ENCODE results near the gene TP53I13.
A peak's percentile ranks its signal among the peaks of the same experiment; 100 is the strongest.

TP53I13 gene

DNA sequence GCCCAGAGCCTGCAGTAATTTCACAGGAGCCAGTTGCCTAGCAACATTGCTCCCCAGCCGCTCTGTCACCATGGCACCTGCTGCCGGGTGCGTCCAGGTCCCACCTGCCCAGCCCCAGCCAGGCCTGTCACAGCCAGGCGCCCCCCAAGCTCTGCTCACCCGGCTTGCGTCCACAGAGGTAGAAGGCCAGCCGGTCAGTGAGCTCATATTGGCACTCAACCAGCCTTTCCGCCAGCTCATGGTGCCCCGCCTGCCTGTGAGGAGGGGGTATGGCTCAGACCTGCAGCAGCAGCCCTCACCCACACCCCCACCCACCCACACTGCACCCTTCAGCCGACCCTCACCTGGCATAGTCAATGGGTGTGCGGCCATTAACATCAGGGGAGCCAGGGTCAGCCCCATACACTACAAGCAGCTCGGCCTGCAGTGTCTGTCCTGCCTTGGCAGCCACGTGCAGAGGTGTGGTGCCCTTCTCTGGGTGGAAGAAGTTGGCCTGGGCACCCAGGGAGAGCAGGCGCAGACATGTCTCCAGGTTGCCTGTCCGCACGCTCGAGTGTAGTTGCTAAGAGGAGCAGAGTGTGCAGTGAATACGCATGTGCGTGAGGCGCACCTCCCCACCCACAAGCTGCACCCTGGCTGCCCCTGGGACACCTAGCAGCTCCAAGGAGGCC lies 13.2 kb downstream of the TP53I13 start:
- no peak overlapping the region for H3K4me3 ChIP-seq (ENCODE audit: low read depth in 1 of 2, low read length in 2 of 2)
- no peaks in the 10 kb centered on the region for H3K27me3 ChIP-seq (ENCODE audit: control insufficient read depth in 1 of 2, insufficient read depth in 2 of 2, low read length in 2 of 2)
- no peak overlapping the region for H3K9ac ChIP-seq (ENCODE audit: low read depth in 1 of 2, low read length in 2 of 2)
- H3K4me1 ChIP-seq (ENCODE audit: control insufficient read depth in 1 of 2, insufficient read depth in 2 of 2, low read length in 2 of 2) = peaks cover 12 to 13% of the 10 kb centered on the region in 2 donors
- peaks cover 15 to 37% of the 10 kb centered on the region in 2 donors for H3K36me3 ChIP-seq (ENCODE audit: control insufficient read depth in 1 of 2, insufficient read depth in 2 of 2, low read length in 2 of 2)
- H3K27ac ChIP-seq (ENCODE audit: low read depth, low read length) = no peak overlapping the region
- no peaks in the 10 kb centered on the region for H3K9me3 ChIP-seq (ENCODE audit: control insufficient read depth in 1 of 2, low read length in 2 of 2)

DNA sequence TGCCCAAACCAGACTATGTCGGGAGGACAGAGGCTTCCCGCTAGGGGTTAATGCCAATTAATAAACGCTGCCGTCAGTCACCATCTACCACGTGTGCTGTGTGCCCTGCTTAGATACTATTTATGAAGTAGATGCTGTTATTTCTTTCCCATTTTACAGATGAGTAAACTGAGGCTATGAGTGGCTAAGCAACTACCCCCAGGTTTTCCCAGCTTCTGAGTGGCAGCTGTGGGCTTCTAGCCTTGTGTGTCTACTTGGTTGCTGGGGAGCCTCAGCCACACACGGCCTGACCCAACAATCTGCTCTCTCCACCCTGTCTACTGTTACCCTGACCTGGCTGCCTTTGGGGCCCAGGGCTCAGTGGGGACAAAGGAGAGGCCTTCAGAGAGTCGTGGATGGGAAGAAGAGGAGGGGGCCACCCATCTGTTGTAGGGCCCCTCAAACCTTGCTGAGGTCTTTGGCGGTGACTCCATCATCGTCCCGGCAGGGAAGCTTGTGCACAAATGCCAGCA lies 13.8 kb downstream of the TP53I13 start:
- Histone ChIP-seq H3K4me3 (ENCODE audit: low read depth in 1 of 2, low read length in 2 of 2) (no peak overlapping the region), H3K9ac (ENCODE audit: low read depth in 1 of 2, low read length in 2 of 2) (no peak overlapping the region), H3K27me3 (ENCODE audit: control insufficient read depth in 1 of 2, insufficient read depth in 2 of 2, low read length in 2 of 2) (no peaks in the 10 kb centered on the region), H3K36me3 (ENCODE audit: control insufficient read depth in 1 of 2, insufficient read depth in 2 of 2, low read length in 2 of 2) (peaks cover 15 to 31% of the 10 kb centered on the region in 2 donors), H3K4me1 (ENCODE audit: control insufficient read depth in 1 of 2, insufficient read depth in 2 of 2, low read length in 2 of 2) (peaks cover 12 to 19% of the 10 kb centered on the region in 2 donors), H3K27ac (ENCODE audit: low read depth, low read length) (no peak overlapping the region), H3K9me3 (ENCODE audit: control insufficient read depth in 1 of 2, low read length in 2 of 2) (no peaks in the 10 kb centered on the region)

DNA sequence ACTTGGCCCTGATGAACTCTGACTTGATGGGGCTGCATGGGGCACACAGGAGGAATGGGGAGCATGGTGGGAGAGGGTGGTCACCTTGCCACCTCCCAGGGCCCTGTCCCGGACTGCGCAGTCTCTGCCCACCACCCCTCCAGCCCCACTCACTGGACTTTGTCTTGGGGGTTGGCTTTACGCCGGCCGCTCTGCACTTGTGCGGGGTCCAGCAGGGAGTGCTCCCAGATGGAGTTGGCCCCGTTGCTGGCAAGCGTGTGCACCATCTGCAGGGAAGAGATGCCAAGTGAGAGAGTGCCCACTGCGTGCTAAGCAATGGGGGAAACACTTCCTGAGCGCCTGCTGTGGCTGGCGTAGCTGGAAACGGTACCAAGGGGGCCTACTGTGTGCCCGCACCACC lies 14.3 kb downstream of the TP53I13 start:
- Histone ChIP-seq H3K9ac (ENCODE audit: low read depth in 1 of 2, low read length in 2 of 2) (no peak overlapping the region), H3K36me3 (ENCODE audit: control insufficient read depth in 1 of 2, insufficient read depth in 2 of 2, low read length in 2 of 2) (peaks cover 14 to 26% of the 10 kb centered on the region in 2 donors), H3K9me3 (ENCODE audit: control insufficient read depth in 1 of 2, low read length in 2 of 2) (no peaks in the 10 kb centered on the region), H3K4me1 (ENCODE audit: control insufficient read depth in 1 of 2, insufficient read depth in 2 of 2, low read length in 2 of 2) (peaks cover 14 to 23% of the 10 kb centered on the region in 2 donors), H3K4me3 (ENCODE audit: low read depth in 1 of 2, low read length in 2 of 2) (no peak overlapping the region), H3K27me3 (ENCODE audit: control insufficient read depth in 1 of 2, insufficient read depth in 2 of 2, low read length in 2 of 2) (no peaks in the 10 kb centered on the region), H3K27ac (ENCODE audit: low read depth, low read length) (no peak overlapping the region)

DNA sequence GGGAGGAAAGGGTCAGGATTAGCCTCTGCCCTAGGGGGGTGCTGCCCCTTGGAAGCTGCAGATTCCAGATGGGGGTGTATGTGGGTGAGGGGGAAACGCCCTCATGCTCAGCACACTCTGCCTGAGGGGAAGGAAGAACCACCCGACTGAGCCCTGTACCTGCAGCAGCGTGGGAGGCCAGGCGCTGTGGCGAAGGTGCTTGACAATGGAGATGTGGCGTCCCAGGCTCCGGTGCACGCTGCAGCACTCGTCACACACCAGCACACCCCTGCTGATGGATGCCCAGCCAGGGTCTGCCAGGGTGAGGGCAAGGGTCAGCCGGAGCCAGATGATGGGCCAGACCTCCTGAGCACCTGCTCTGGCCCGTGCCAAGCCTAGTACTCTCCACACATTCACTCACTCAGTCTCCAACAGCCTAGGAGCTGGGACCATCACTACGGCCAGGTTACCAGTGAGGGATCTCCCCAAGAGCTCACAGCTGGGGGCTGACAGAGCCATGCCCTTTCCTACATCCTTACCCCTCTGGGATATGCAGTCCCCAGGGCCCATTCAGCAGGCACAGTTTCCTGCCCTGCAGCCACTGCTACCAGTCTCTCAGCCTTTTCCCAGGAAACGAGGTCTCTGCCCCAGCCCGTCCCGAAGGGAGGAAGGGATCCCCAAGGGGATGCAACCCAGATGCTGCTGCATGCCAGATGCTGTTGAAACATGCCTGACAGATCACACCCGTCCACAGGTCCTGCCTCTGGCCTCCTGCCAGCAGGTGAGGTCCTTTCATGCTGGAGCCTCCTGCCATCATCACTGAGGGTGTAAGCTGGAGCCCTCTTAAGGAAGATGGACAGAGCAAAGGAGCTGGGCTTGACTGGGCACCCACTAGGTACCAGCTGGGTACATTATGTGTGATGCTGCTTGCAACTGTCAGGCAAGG lies 15.1 kb downstream of the TP53I13 start:
- no peak overlapping the region for H3K27ac ChIP-seq (ENCODE audit: low read depth, low read length)
- peaks cover 23 to 31% of the 10 kb centered on the region in 2 donors for H3K4me1 ChIP-seq (ENCODE audit: control insufficient read depth in 1 of 2, insufficient read depth in 2 of 2, low read length in 2 of 2)
- no peaks in the 10 kb centered on the region for H3K27me3 ChIP-seq (ENCODE audit: control insufficient read depth in 1 of 2, insufficient read depth in 2 of 2, low read length in 2 of 2)
- H3K9ac ChIP-seq (ENCODE audit: low read depth in 1 of 2, low read length in 2 of 2) = no peak overlapping the region
- no peaks in the 10 kb centered on the region for H3K9me3 ChIP-seq (ENCODE audit: control insufficient read depth in 1 of 2, low read length in 2 of 2)
- H3K36me3 ChIP-seq (ENCODE audit: control insufficient read depth in 1 of 2, insufficient read depth in 2 of 2, low read length in 2 of 2) = peaks cover 6 to 18% of the 10 kb centered on the region in 2 donors
- H3K4me3 ChIP-seq (ENCODE audit: low read depth in 1 of 2, low read length in 2 of 2) = no peak overlapping the region

DNA sequence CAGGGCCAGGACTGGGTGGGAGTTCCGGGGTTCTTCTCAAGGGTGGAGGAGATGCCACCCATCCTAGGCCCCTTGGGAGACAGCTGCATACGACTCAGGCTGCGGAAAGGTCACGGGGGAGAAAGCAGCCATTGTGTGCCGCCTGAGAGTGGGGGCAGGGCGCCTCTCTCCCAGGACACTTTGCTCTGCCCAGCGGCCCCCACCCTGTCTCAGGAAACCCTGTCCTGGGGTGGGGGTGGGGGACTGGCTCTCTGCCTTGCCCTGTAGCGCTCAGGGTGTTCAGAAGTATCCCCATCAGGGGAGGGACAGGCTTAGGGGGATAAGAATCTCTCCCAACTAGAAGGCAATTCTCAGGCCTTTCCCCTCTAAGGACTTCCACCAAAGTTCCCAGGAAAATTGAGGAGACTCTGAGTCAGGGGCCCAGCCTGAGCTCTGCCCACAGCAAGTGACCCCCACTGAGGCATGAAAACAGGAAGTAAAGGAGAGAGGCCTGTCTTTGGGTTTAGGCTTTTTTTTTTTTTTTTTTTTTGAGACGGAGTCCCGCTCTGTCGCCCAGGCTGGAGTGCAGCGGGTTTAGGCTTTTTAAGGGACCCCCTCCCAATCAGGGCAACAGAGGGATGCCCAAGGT lies 16.1 kb downstream of the TP53I13 start:
- peaks cover 5 to 14% of the 10 kb centered on the region in 2 donors for H3K36me3 ChIP-seq (ENCODE audit: control insufficient read depth in 1 of 2, insufficient read depth in 2 of 2, low read length in 2 of 2)
- H3K4me1 ChIP-seq (ENCODE audit: control insufficient read depth in 1 of 2, insufficient read depth in 2 of 2, low read length in 2 of 2) = peaks cover 23 to 31% of the 10 kb centered on the region in 2 donors

DNA sequence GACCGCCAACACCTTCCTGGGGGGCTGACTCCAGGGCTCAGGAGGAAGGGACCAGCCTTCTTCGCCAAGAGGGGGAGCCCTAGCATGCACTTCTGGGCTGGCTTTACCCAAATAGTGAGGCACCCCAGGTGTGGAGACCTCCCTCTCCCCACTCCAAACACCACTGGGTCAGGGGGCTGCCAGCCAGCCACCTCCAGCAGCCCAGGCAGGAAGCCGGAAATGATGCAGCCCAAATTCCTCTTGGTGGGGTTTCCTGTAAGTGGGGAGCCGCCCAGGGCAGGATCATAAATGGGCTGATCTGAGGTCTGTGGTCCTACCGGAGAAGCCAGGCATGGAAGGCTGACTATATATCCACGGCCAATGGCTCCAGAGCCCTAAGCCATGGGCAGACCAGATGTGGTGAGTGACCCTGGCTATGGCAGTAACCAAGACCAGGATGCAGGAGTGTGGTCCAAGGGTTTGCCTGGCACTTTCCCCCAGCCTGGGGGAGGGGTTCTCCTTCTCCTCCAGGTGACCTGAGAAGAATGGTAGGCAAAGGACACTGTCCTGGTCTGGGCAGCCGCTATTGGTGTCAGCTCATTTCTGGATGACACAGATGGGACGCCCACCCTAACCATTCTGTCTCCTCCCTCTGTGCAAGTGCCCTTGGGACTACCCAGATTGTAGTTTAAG lies 16.7 kb downstream of the TP53I13 start:
- peak overlapping the region; percentile 22 for H3K27ac ChIP-seq (ENCODE audit: low read depth, low read length)
- H3K9ac ChIP-seq (ENCODE audit: low read depth in 1 of 2, low read length in 2 of 2) = no peak overlapping the region
- peaks cover 28 to 36% of the 10 kb centered on the region in 2 donors for H3K4me1 ChIP-seq (ENCODE audit: control insufficient read depth in 1 of 2, insufficient read depth in 2 of 2, low read length in 2 of 2)
- H3K4me3 ChIP-seq (ENCODE audit: low read depth in 1 of 2, low read length in 2 of 2) = peak overlapping the region in 1 of 2 donors; percentile 1
- no peaks in the 10 kb centered on the region for H3K27me3 ChIP-seq (ENCODE audit: control insufficient read depth in 1 of 2, insufficient read depth in 2 of 2, low read length in 2 of 2)
- H3K36me3 ChIP-seq (ENCODE audit: control insufficient read depth in 1 of 2, insufficient read depth in 2 of 2, low read length in 2 of 2) = peaks cover 5 to 14% of the 10 kb centered on the region in 2 donors
- no peaks in the 10 kb centered on the region for H3K9me3 ChIP-seq (ENCODE audit: control insufficient read depth in 1 of 2, low read length in 2 of 2)

More for the DNA sequence above, 16.1 kb downstream of the TP53I13 start:
- peak overlapping the region; percentile 11 for H3K27ac ChIP-seq (ENCODE audit: low read depth, low read length)
- H3K9ac ChIP-seq (ENCODE audit: low read depth in 1 of 2, low read length in 2 of 2) = no peak overlapping the region
- no peaks in the 10 kb centered on the region for H3K27me3 ChIP-seq (ENCODE audit: control insufficient read depth in 1 of 2, insufficient read depth in 2 of 2, low read length in 2 of 2)
- H3K9me3 ChIP-seq (ENCODE audit: control insufficient read depth in 1 of 2, low read length in 2 of 2) = no peaks in the 10 kb centered on the region
- H3K4me3 ChIP-seq (ENCODE audit: low read depth in 1 of 2, low read length in 2 of 2) = no peak overlapping the region

DNA sequence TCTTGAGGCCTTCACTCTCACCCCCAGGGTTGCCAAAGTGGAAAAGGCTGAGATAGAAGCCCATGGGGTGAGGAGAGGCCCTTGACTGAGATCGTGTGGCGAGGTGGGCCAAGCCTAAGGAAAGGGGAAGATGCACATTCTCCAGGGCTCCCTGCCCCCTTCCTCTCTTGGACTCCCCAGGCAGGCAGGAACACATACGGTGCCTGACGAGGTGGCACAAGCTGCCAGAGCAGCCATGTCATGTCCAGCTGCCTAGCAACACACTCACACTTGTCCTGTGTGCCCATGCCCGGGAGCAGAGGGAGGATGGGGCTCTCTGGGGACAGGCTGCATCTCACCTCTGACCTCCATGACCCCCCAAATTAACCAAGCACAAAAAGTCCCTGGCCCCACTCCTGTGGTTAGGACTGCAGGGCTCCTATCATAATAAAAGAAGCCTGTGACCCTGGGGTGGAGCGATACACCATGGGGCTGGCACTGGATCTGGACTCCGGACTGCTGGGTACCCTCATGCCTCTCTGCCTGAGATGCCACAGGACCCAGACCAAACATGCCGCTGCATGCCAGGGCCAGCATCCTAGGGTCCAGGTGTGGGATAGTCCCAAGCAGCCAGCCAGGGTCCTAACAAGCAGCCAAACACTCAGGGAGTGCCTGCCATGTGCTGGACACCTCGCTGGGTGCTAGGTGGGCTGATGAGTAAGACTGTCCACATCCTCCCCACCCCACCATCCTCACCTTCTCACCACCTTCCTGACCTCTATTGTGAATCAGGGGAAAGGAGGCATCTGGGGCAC lies 18.4 kb downstream of the TP53I13 start:
- Histone ChIP-seq H3K27ac (ENCODE audit: low read depth, low read length) (no peak overlapping the region), H3K9ac (ENCODE audit: low read depth in 1 of 2, low read length in 2 of 2) (no peak overlapping the region), H3K9me3 (ENCODE audit: control insufficient read depth in 1 of 2, low read length in 2 of 2) (no peaks in the 10 kb centered on the region), H3K27me3 (ENCODE audit: control insufficient read depth in 1 of 2, insufficient read depth in 2 of 2, low read length in 2 of 2) (no peaks in the 10 kb centered on the region), H3K36me3 (ENCODE audit: control insufficient read depth in 1 of 2, insufficient read depth in 2 of 2, low read length in 2 of 2) (peaks cover 2 to 12% of the 10 kb centered on the region in 2 donors), H3K4me1 (ENCODE audit: control insufficient read depth in 1 of 2, insufficient read depth in 2 of 2, low read length in 2 of 2) (peaks cover 45 to 49% of the 10 kb centered on the region in 2 donors), H3K4me3 (ENCODE audit: low read depth in 1 of 2, low read length in 2 of 2) (no peak overlapping the region)

DNA sequence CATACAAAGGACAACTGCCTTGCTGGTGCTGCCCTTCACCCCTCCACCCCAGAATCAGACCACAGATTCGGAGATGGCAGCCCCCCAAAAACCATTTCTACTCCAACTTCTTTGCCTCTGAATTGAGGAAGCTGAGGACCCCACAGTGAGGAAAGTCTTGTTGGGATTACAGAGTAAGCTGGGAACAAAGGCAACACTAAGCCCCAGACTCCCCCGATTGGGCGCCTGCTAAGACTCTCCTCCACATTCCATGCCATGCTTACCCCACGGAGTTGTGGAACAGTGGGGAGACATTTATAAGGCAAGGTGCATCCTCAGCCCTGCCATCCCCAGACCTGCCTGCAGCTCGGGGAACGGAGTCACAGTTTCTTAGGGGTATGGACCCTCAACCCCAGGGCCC lies 19.1 kb downstream of the TP53I13 start:
- Histone ChIP-seq H3K36me3 (ENCODE audit: control insufficient read depth in 1 of 2, insufficient read depth in 2 of 2, low read length in 2 of 2) (peaks cover 0 to 4% of the 10 kb centered on the region in 2 donors), H3K9ac (ENCODE audit: low read depth in 1 of 2, low read length in 2 of 2) (peak overlapping the region in 1 of 2 donors; percentile 68), H3K9me3 (ENCODE audit: control insufficient read depth in 1 of 2, low read length in 2 of 2) (no peaks in the 10 kb centered on the region), H3K27ac (ENCODE audit: low read depth, low read length) (no peak overlapping the region), H3K27me3 (ENCODE audit: control insufficient read depth in 1 of 2, insufficient read depth in 2 of 2, low read length in 2 of 2) (no peaks in the 10 kb centered on the region), H3K4me3 (ENCODE audit: low read depth in 1 of 2, low read length in 2 of 2) (peak overlapping the region in 1 of 2 donors; percentile 84), H3K4me1 (ENCODE audit: control insufficient read depth in 1 of 2, insufficient read depth in 2 of 2, low read length in 2 of 2) (peaks cover 52 to 57% of the 10 kb centered on the region in 2 donors)

DNA sequence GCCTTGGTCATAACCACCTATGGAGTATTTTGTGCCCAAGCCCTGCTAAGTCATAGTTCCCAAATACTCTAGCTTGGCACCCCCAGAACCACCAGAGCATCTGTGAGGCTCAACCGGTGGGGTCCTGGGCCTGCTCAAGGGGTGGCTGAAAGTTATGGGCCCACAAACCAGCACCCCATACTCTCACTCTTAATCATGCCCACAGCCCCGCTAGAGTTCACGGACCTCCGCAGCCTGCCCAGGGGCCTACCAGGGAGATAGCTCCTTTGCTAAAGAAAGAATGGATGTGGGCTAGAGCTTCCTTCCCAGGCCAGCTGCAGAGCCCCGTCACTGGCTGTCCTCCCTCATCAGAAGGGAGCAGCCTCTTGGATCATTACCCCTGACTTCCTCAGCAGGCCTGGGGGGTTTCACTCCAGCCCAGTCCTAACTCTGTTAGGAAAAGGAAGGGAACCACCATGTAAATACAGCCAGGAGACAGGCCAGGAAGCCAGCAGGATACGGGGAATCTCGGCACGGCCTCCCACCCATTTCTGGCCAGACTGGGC lies 19.6 kb downstream of the TP53I13 start:
- Histone ChIP-seq H3K36me3 (ENCODE audit: control insufficient read depth in 1 of 2, insufficient read depth in 2 of 2, low read length in 2 of 2) (no peaks in the 10 kb centered on the region), H3K9me3 (ENCODE audit: control insufficient read depth in 1 of 2, low read length in 2 of 2) (no peaks in the 10 kb centered on the region), H3K4me3 (ENCODE audit: low read depth in 1 of 2, low read length in 2 of 2) (peak overlapping the region; percentile 84 to 89), H3K4me1 (ENCODE audit: control insufficient read depth in 1 of 2, insufficient read depth in 2 of 2, low read length in 2 of 2) (peaks cover 55 to 60% of the 10 kb centered on the region in 2 donors), H3K9ac (ENCODE audit: low read depth in 1 of 2, low read length in 2 of 2) (peak overlapping the region; percentile 68 to 87), H3K27ac (ENCODE audit: low read depth, low read length) (no peak overlapping the region), H3K27me3 (ENCODE audit: control insufficient read depth in 1 of 2, insufficient read depth in 2 of 2, low read length in 2 of 2) (no peaks in the 10 kb centered on the region)

Measured in duodenal mucosa (tissue), 2 donors.